SHP77 (cell line): Measurements from ENCODE around the gene UGT1A9.
"Not testable (repeated sequence)": the region's sequence is repeated elsewhere in the genome, so short reads cannot be mapped to it uniquely, and the experiment has no call there.

Source experiments
- DNase-seq, 2 experiments: peaks; one replicate each; lab custom pipeline; 2025; lab: John Stamatoyannopoulos, UW

Gene UGT1A9

GRCh38 chr2:233680361-233681045, 8.8 kb downstream of the UGT1A9 start:
- no peak for DNase-seq

GRCh38 chr2:233681521-233682099, 9.9 kb downstream of the UGT1A9 start, which contains the start of gene UGT1A7:
UGT1A7 (plus strand) TSS chr2:233681901; CDS start chr2:233681938, 37 bp downstream.
- no peak for DNase-seq

- no peak for DNase-seq
These were observed 12.9 kb downstream of the UGT1A9 start for GRCh38 chr2:233684640-233685039.

GRCh38 chr2:233686928-233687327, 15.2 kb downstream of the UGT1A9 start:
- no peak for DNase-seq

- no peak for DNase-seq
These were observed 16.6 kb downstream of the UGT1A9 start for GRCh38 chr2:233688341-233688740.

GRCh38 chr2:233689031-233689430, 17.3 kb downstream of the UGT1A9 start:
- DNase-seq = no peak

GRCh38 chr2:233689501-233689900, 17.8 kb downstream of the UGT1A9 start:
- no peak for DNase-seq

GRCh38 chr2:233690444-233690843, 18.7 kb downstream of the UGT1A9 start:
- DNase-seq = no peak

- no peak for DNase-seq
These were observed 20.0 kb downstream of the UGT1A9 start for GRCh38 chr2:233691443-233692433.

- no peak for DNase-seq
These were observed 20.9 kb downstream of the UGT1A9 start, which contains the start of gene UGT1A6 for GRCh38 chr2:233692648-233693047. UGT1A6 (plus strand) TSS chr2:233692890; CDS start chr2:233693005, 115 bp downstream.

- DNase-seq = no peak
These were observed 22.3 kb downstream of the UGT1A9 start for GRCh38 chr2:233693963-233694362.

GRCh38 chr2:233698740-233699139, 27.0 kb downstream of the UGT1A9 start:
- DNase-seq = no peak

- DNase-seq = no peak
These were observed 27.8 kb downstream of the UGT1A9 start for GRCh38 chr2:233699424-233700027.

GRCh38 chr2:233700028-233700635, 28.4 kb downstream of the UGT1A9 start:
- no peak for DNase-seq

GRCh38 chr2:233700842-233701241, 29.1 kb downstream of the UGT1A9 start:
- not testable (repeated sequence) for DNase-seq

GRCh38 chr2:233702238-233702637, 30.5 kb downstream of the UGT1A9 start:
- no peak for DNase-seq

- DNase-seq = no peak
These were observed 34.3 kb downstream of the UGT1A9 start for GRCh38 chr2:233705911-233706506.

- DNase-seq = no peak
These were observed 35.0 kb downstream of the UGT1A9 start for GRCh38 chr2:233706720-233707119.

GRCh38 chr2:233707940-233708644, 36.4 kb downstream of the UGT1A9 start:
- no peak for DNase-seq

GRCh38 chr2:233708942-233709341, 37.2 kb downstream of the UGT1A9 start:
- no peak for DNase-seq
